Neuronal stem cell (in vitro differentiated cells): Measurements from ENCODE around the gene SLC49A3.

ENCODE experiments used
- DNase-seq: peaks from one replicate; pipeline ENCODE4 v3.0.0-alpha.2; 2013; ENCODE audit warnings: low spot score
- H2AFZ ChIP-seq: one replicate; pipeline ENCODE4 v1.6.1; 2013; ENCODE audit warnings: mild to moderate bottlenecking, low read length, inconsistent platforms
- H2AK5ac ChIP-seq: 2 replicates; pipeline ENCODE4 v1.6.1; 2013; ENCODE audit warnings: low read depth, mild to moderate bottlenecking, inconsistent platforms, low read length, moderate library complexity, mixed read lengths
- H2BK120ac ChIP-seq: 2 replicates; pipeline ENCODE4 v1.6.1; 2013; ENCODE audit warnings: low read depth, mild to moderate bottlenecking, inconsistent platforms, low read length, moderate library complexity, mixed read lengths
- H2BK12ac ChIP-seq: one replicate; pipeline ENCODE4 v1.6.1; 2013; ENCODE audit warnings: low read length, inconsistent platforms
- H2BK15ac ChIP-seq: 2 replicates; pipeline ENCODE4 v1.6.1; 2013; ENCODE audit warnings: mild to moderate bottlenecking, low read length, inconsistent platforms, mixed read lengths
- H2BK5ac ChIP-seq: one replicate; pipeline ENCODE4 v1.6.1; 2013; ENCODE audit warnings: inconsistent platforms, mild to moderate bottlenecking, low read length, moderate library complexity
- H3K14ac ChIP-seq: one replicate; pipeline ENCODE4 v1.6.1; 2013; ENCODE audit warnings: low read length, inconsistent platforms
- H3K18ac ChIP-seq: 2 replicates; pipeline ENCODE4 v1.6.1; 2013; ENCODE audit warnings: low read length, inconsistent platforms
- H3K23ac ChIP-seq: 2 replicates; pipeline ENCODE4 v1.6.1; 2013; ENCODE audit warnings: low read depth, mild to moderate bottlenecking, mixed read lengths, low read length, inconsistent platforms; ENCODE audit not compliant: poor library complexity
- H3K27ac ChIP-seq: replicated peaks from 3 replicates; pipeline ENCODE4 v1.5.1; 2013; ENCODE audit warnings: low read length, inconsistent platforms
- H3K27me3 ChIP-seq, 3 experiments: 2 replicates each; pipeline ENCODE4 v1.6.1; 2013; ENCODE audit warnings: low read length in 3 of 3, mild to moderate bottlenecking in 2 of 3, inconsistent platforms in 1 of 3, low read depth in 1 of 3, mixed read lengths in 1 of 3, moderate library complexity in 1 of 3; ENCODE audit not compliant: control insufficient read depth in 3 of 3, insufficient read depth in 3 of 3
- H3K36me3 ChIP-seq, 2 donors: replicated peaks in 1 of 2; 2 replicates each; pipeline ENCODE4 v1.6.1; 2013; ENCODE audit warnings: low read length in 2 of 2; ENCODE audit not compliant: control insufficient read depth in 2 of 2, insufficient read depth in 2 of 2
- H3K4ac ChIP-seq: 2 replicates; pipeline ENCODE4 v1.6.1; 2013; ENCODE audit warnings: inconsistent platforms, mild to moderate bottlenecking, low read length, moderate library complexity
- H3K4me1 ChIP-seq, 2 donors: 1 replicate in 1 of 2; 2 replicates in 1 of 2; pipeline ENCODE4 v1.6.1; 2013; ENCODE audit warnings: low read length in 2 of 2, low read depth in 1 of 2; ENCODE audit not compliant: control insufficient read depth in 2 of 2, insufficient read depth in 1 of 2
- H3K4me2 ChIP-seq: one replicate; pipeline ENCODE4 v1.6.1; 2013; ENCODE audit warnings: mild to moderate bottlenecking, low read length, inconsistent platforms; ENCODE audit not compliant: insufficient read depth, poor library complexity, severe bottlenecking
- H3K4me3 ChIP-seq, 2 donors: 2 replicates each; pipeline ENCODE4 v1.5.1; 2013; ENCODE audit warnings: low read length in 2 of 2, mild to moderate bottlenecking in 2 of 2, inconsistent platforms in 1 of 2, moderate library complexity in 1 of 2
- H3K79me1 ChIP-seq: one replicate; pipeline ENCODE4 v1.6.1; 2013; ENCODE audit warnings: low read depth, mild to moderate bottlenecking, inconsistent platforms, low read length, moderate library complexity
- H3K9ac ChIP-seq: one replicate; pipeline ENCODE4 v1.6.1; 2013; ENCODE audit warnings: mild to moderate bottlenecking, low read depth, low read length, inconsistent platforms; ENCODE audit not compliant: poor library complexity
- H3K9me3 ChIP-seq, 2 donors: replicated peaks in 1 of 2; 2 replicates each; pipeline versions ENCODE3 to v1.6.1; 2013; ENCODE audit warnings: low read length in 2 of 2, mild to moderate bottlenecking in 2 of 2, inconsistent platforms in 1 of 2, low read depth in 1 of 2, mixed read lengths in 1 of 2, moderate library complexity in 1 of 2; ENCODE audit not compliant: control insufficient read depth in 2 of 2, insufficient read depth in 1 of 2
- H4K8ac ChIP-seq: one replicate; pipeline ENCODE4 v1.6.1; 2013; ENCODE audit warnings: low read depth, mild to moderate bottlenecking, inconsistent platforms, low read length, moderate library complexity
- H4K91ac ChIP-seq: one replicate; pipeline ENCODE4 v1.6.1; 2013; ENCODE audit warnings: low read length, low read depth, mild to moderate bottlenecking, inconsistent platforms; ENCODE audit not compliant: poor library complexity
- WGBS, 2 donors: extraction: QIAGEN DNeasy Blood & Tissue Kit; methylation state at CpG; one replicate each; pipeline ENCODE4 v1.1.7; 2013; ENCODE audit warnings: missing lambda C conversion rate in 2 of 2, mixed read lengths in 1 of 2; ENCODE audit not compliant: insufficient read length in 2 of 2, insufficient replicate concordance in 1 of 2; ENCODE audit errors: extremely low coverage in 2 of 2; 5-methylcytosine and 5-hydroxymethylcytosine counted together

Gene SLC49A3

GRCh38 chr4:675980-676870 lies 12.7 kb downstream of the SLC49A3 start:
- H3K14ac ChIP-seq, result no peak overlapping the region
- H2AK5ac ChIP-seq, result no peak overlapping the region
- peak overlapping the region in 1 of 2 donors; percentile 85 for H3K4me3 ChIP-seq
- H3K4ac ChIP-seq, result no peak overlapping the region
- WGBS, 2 donors, result no CpG with 5 or more reads among the region's 19 CpGs
- H3K79me1 ChIP-seq, result peaks cover 7% of the 10 kb centered on the region
- H3K23ac ChIP-seq, result no peak overlapping the region
- no peaks in the 10 kb centered on the region for H3K9me3 ChIP-seq
- H2BK15ac ChIP-seq, result no peak overlapping the region
- no peak overlapping the region for H3K4me2 ChIP-seq
- H2BK120ac ChIP-seq, result no peak overlapping the region
- H4K8ac ChIP-seq, result no peak overlapping the region
- H2AFZ ChIP-seq, result no peak overlapping the region
- H3K27me3 ChIP-seq, result peaks cover 0 to 9% (median 2%) of the 10 kb centered on the region in 3 experiments
- peaks cover 16% of the 10 kb centered on the region in 2 donors for H3K4me1 ChIP-seq
- H2BK12ac ChIP-seq, result no peak overlapping the region
- no peak overlapping the region for H2BK5ac ChIP-seq
- DNase-seq, result no peak
- no peak overlapping the region for H3K18ac ChIP-seq
- H4K91ac ChIP-seq, result no peak overlapping the region
- no peak overlapping the region for H3K9ac ChIP-seq
- H3K27ac ChIP-seq, result no peak overlapping the region
- H3K36me3 ChIP-seq, result peaks cover 11 to 20% of the 10 kb centered on the region in 2 donors

GRCh38 chr4:675036-675882 lies 13.7 kb downstream of the SLC49A3 start:
- H2BK15ac ChIP-seq, result peak overlapping the region; percentile 9
- H3K4me3 ChIP-seq, result peak overlapping the region; percentile 85 to 96
- H3K23ac ChIP-seq, result peak overlapping the region; percentile 97
- H2BK5ac ChIP-seq, result peak overlapping the region; percentile 98
- peak overlapping the region; percentile 11 for H4K91ac ChIP-seq
- no peak for DNase-seq
- peaks cover 7% of the 10 kb centered on the region for H3K79me1 ChIP-seq
- H3K18ac ChIP-seq, result peak overlapping the region; percentile 100
- peaks cover 14 to 26% of the 10 kb centered on the region in 2 donors for H3K36me3 ChIP-seq
- H3K27me3 ChIP-seq, result peaks cover 0 to 5% (median 2%) of the 10 kb centered on the region in 3 experiments
- peak overlapping the region; percentile 94 for H2AFZ ChIP-seq
- no peaks in the 10 kb centered on the region for H3K9me3 ChIP-seq
- peak overlapping the region; percentile 100 for H3K9ac ChIP-seq
- H3K27ac ChIP-seq, result no peak overlapping the region
- peak overlapping the region; percentile 48 for H4K8ac ChIP-seq
- peak overlapping the region; percentile 89 for H3K4me2 ChIP-seq
- peak overlapping the region; percentile 89 for H3K4ac ChIP-seq
- peak overlapping the region; percentile 75 for H2BK12ac ChIP-seq
- peak overlapping the region; percentile 50 for H2BK120ac ChIP-seq
- peaks cover 9 to 11% of the 10 kb centered on the region in 2 donors for H3K4me1 ChIP-seq
- no CpG with 5 or more reads among the region's 26 CpGs for WGBS, 2 donors
- H2AK5ac ChIP-seq, result peak overlapping the region; percentile 96
- H3K14ac ChIP-seq, result peak overlapping the region; percentile 63

- DNase-seq, result peak; percentile 96
- Histone ChIP-seq H3K4ac (peak within 1 kb of the TSS; percentile 89), H3K23ac (peak within 1 kb of the TSS; percentile 97), H3K4me1 (peaks cover 9 to 11% of the 10 kb centered on the region in 2 donors), H2BK5ac (peak within 1 kb of the TSS; percentile 98), H3K4me3 (peak within 1 kb of the TSS; percentile 85 to 96), H2AFZ (peak within 1 kb of the TSS; percentile 94), H2BK12ac (peak within 1 kb of the TSS; percentile 75), H2AK5ac (peak within 1 kb of the TSS; percentile 97), H3K14ac (peak within 1 kb of the TSS; percentile 63), H2BK15ac (peak within 1 kb of the TSS; percentile 64), H4K8ac (peak within 1 kb of the TSS; percentile 72), H3K27ac (no peak within 1 kb of the TSS), H2BK120ac (peak within 1 kb of the TSS; percentile 96), H3K4me2 (peak within 1 kb of the TSS; percentile 91), H3K9me3 (peaks cover 0 to 2% of the 10 kb centered on the region in 2 donors), H3K18ac (peak within 1 kb of the TSS; percentile 100), H3K36me3 (peaks cover 16 to 26% of the 10 kb centered on the region in 2 donors), H4K91ac (peak within 1 kb of the TSS; percentile 11), H3K79me1 (peaks cover 5% of the 10 kb centered on the region), H3K27me3 (peaks cover 0 to 2% (median 0%) of the 10 kb centered on the region in 3 experiments), H3K9ac (peak within 1 kb of the TSS; percentile 100)
- no CpG with 5 or more reads among the region's 84 CpGs for WGBS, 2 donors
These were observed 14.5 kb downstream of the SLC49A3 start, which contains the start of the genes ATP5ME and MYL5 for GRCh38 chr4:674172-675035. TSS of gene ATP5ME (minus strand) at chr4:674276. CDS start at chr4:674247, 29 bp downstream. TSS of gene MYL5 (plus strand) at chr4:674542. CDS start at chr4:678027, 3,485 bp downstream.
